Measurements from ENCODE around the gene ISM1.
"Not testable (repeated sequence)": the region's sequence is repeated elsewhere in the genome, so short reads cannot be mapped to it uniquely, and the experiment has no call there.

Gene ISM1

DNA sequence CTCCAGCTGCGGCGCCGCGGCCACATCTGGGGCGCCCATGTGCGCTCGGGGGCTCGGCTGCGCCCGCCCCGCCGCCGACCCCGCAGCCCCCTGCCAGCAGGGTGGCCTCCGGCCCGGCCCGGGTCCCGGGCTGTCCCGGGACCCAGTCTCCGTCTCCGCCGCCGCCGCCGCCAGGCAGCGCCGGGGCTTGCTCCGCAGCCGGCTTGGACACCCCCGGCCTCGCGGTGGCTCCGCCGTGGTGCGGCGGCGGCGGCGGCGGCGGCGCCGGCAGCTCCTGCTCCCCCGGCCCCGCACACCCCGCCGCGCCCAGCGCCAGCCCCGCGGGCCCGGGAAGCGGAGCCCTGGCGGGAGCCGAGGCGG, 219 bp downstream of the ISM1 start:
- DNase-seq (ENCODE audit: extremely low read depth in 1 of 2, low read depth in 1 of 2), result no peak

DNA sequence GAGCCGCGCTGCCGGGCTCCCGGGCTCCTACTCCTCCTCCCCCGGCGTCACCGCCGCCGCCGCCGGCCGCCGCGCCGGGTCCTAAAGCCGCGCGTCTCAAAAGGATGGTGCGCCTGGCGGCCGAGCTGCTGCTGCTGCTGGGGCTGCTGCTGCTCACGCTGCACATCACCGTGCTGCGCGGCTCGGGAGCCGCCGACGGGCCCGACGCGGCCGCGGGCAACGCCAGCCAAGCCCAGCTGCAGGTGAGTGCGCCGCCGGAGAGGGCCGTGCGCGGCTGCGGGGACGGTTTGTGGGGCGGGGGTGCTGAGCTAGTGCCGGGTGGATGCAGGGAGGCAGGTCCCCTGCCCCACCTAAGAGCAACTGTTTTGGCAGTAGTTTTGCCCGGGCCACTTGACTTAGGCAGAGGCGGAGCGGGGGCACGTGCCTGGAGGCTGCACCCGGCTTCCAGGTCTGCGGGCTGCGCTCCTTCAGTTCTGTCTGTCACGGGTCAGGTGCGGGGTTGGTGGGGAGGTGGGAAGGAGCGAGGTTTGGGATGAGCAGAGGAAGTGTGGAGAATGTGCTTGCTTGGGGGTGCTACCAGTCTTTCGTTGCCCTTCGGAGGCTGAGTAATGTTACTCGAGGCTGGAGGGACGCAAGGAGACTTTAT, 722 bp downstream of the ISM1 start:
- peak in 1 of 2 donors; percentile 51 for DNase-seq (ENCODE audit: extremely low read depth in 1 of 2, low read depth in 1 of 2)

DNA sequence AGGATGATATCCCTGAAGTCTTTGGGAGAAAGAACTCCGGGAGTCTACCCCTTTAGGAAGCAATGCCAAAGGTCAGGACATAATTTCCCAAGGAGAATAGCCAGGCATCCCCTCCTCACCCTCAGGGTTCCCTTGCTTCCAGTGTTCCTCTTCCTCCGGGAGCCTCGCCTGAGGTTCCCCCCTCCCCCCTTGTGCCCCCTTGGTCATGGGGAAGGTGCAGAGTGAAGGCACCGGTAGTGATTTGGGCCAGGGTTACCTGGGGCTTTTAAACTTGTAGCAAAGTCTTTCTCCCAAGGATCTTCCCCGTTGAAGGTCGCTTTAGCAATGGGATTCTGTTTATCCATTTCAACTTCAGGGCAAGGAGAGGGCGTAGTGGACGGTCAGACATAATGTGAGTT, 1.2 kb downstream of the ISM1 start:
- no peak for DNase-seq (ENCODE audit: extremely low read depth in 1 of 2, low read depth in 1 of 2)

DNA sequence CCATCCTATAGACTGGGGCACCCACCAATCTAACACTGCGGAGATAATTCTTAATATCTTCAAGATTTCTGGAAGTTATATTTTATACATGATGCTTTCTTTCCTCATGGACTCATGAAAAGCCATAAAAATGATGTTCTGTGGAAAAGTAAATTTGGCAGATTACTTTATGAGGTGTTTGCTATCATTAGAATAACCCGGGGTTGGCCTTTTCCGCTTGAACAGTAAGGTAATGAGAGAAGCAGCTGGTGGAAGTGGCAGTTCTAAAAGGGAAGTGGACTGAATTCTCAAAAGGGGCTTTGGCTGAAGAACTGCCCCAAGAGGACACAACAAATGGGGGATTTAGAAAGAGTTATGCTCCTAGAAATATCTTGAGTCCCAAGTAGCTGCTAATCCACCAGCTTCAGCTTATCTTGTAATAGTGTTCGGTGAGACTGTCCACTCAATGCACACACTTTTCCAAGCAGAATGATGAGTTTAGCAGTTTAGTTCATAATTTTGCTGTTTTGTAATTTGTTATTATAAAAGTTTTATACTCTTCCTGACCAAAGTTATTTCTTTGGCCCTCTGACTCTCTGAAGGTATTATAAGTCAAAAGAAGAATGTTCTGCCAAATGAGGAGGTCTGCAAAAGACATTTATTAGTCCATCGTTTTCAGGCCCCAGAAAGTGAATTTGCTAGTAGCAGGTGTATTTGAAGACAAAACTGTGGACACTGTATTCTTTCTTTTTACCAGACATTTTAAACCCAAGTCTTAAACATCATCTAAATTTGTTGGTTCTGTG, 2.9 kb downstream of the ISM1 start:
- no peak for DNase-seq (ENCODE audit: extremely low read depth in 1 of 2, low read depth in 1 of 2)

DNA sequence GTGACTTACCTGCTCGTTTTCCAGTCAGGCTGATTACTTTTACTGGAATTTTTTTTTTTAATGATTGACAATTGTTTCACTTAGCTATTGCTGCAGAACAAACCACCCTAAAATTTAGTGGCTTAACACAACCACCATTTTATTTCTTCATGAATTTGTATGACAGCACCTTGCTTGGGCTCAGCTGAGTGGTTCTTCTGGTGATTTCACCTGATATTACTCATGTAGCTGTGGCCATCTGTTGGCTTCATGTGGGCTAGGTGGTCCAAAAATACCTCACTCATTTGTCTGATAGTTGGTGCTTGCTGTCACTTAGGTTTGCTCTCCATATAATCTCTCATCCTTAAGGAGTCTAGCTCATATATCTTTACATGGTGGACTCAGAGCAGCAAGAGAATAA, 5.3 kb downstream of the ISM1 start:
- DNase-seq (ENCODE audit: extremely low read depth in 1 of 2, low read depth in 1 of 2), result no peak

DNA sequence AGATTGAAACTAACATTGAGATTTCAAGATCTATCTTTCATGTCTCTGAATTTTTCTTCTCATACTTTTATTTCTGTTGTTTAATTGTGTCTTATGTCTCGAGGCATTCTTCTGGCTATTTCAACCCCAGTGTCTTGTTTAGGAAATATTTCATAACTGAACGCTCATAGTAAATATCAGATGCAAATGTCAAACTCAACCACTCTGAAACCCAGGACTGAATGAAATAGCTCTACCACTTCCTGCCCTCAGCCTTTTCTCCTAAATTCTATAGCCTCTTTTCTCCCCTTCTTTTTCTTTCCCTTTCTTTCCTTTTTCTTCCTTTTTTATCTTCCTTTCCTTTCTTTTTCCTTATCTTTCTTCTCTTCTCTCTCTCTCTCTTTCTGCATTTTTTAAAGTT, 7.7 kb downstream of the ISM1 start:
- DNase-seq (ENCODE audit: extremely low read depth in 1 of 2, low read depth in 1 of 2), result no peak

DNA sequence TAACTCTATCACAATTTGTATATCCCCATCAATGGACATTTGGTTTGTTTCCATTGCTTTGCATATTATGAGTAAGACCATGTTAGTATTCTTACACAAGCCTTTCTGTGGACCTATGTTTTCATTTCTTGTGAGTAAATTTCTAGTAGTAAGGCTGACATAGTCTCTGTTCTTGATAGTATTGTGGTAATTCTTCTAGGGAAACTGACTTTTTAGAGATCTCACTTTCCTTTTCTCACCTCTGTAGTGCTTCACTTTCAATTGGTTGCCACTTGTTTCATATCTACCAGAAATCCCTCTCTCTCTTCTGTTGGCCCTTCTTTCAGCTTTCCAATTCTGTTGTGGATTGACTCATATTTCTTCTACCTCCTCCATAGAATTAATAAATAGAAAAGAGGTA, 8.5 kb downstream of the ISM1 start:
- no peak for DNase-seq (ENCODE audit: extremely low read depth in 1 of 2, low read depth in 1 of 2)

DNA sequence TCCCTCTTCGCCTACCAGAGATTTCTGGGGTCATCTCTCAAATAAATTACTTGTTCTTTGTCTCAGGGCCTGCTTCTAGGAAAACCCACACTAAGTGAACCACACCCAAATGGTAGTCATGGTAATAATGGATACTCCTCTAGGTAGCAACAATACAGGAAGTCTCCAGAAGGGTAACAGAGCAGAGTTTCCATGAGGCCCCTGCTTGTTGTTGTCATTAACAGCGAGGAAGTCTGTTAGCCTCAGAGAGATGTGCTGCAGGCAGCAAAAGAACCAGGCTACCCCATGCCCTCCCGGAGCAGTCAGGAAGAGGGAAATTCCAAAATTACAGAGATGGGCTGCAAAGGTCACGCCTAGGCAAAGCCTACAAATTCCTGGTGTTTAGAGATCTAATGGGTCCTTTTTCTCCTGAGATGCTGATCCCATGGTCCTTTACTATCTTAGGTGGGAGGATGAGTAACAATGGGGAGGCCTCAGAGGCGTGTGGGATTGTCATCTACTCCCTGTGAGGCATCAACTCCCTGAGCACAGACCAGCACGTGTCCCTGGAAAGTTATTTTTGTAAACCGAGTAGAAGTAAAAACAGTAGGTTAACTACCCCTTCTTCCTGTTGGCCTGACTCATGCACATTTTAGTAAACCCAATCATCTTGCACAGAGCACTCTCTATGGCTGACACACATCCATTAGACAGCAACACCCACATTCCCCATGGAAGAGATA, 10.1 kb downstream of the ISM1 start:
- DNase-seq (ENCODE audit: extremely low read depth in 1 of 2, low read depth in 1 of 2), result no peak

DNA sequence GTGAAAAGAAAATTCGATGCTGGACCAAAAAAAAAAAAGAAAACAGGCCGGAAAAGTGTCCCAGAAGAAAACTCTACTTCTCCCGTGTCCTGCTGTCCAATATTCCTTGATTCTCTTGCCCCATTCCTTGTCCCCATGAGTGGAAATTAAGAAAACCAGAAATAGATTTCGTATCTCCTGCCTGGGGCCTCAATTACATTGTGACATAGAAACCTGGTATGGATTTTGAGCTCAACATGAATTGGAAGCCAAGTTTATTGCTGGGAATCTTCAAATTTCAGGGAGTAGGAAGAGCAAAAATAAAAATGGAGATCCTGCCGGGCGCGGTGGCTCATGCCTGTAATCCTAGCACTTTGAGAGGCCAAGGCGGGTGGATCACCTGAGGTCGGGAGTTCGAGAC, 11.9 kb downstream of the ISM1 start:
- no peak for DNase-seq (ENCODE audit: extremely low read depth in 1 of 2, low read depth in 1 of 2)

DNA sequence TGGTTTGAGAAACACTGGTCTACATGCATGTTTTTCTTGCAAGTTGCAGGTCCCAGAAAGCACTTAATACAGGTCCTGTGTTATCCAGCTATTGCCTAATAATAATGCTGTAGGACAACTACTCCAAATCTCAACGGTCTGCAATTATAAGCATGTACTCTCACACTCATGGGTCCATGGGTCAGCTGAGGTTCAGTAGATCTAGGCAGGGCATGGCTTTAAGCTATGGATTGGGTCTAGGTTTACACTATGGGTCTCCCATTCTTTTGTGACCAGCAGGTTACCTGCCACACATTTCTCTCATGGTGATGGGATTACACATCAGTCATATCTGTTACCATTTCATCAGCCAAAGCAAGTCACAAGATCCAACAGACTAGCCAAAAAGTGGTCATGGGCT, 13.9 kb downstream of the ISM1 start:
- no peak for DNase-seq (ENCODE audit: extremely low read depth in 1 of 2, low read depth in 1 of 2)

DNA sequence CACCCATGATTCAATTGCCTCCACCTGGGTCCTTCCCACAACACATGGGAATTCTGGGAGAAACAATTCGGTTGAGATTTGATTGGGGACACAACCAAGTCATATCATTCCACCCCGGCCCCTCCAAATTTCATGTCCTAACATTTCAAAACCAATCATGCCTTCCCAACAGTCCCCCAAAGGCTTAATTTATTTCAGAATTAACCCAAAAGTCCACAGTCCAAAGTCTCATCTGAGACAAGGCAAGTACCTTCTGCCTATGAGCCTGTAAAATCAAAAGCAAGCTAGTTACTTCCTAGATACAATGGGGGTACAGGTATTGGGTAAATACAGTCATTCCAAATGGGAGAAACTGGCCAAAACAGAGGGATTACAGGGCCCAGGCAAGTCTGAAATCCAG, 15.3 kb downstream of the ISM1 start:
- DNase-seq (ENCODE audit: extremely low read depth in 1 of 2, low read depth in 1 of 2), result not testable (repeated sequence)

DNA sequence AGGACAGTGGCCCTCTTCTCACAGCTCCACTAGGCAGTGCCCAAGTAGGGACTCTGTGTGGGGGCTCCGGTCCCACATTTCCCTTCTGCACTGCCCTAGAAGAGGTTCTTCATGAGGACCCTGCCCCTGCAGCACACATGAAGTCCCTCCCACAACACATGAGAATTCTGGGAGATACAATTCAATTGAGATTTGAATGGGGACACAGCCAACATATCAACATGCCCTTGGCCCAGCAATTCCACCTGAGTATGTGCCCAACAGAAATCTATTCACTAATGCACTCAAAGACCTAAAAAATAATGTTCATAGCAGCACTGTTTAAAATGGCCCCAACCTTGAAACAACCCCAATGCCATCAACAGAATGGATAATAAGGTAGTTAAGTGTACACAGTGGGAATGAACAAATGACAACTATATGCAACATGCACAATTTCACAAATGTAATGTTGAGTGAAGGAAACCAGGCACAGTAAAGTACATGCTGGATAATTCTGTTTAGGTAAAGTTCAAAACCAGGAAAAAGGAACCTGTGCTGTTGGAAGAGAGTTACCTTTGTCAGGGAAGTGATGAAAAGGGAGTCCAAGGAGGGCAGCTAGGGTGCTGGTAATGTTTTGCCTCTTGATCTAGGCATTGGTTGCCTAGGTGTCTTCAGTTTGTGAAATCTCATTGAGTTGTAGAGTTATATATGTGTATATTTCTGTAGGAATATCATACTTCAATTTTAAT, 16.1 kb downstream of the ISM1 start:
- DNase-seq (ENCODE audit: extremely low read depth in 1 of 2, low read depth in 1 of 2), result no peak

DNA sequence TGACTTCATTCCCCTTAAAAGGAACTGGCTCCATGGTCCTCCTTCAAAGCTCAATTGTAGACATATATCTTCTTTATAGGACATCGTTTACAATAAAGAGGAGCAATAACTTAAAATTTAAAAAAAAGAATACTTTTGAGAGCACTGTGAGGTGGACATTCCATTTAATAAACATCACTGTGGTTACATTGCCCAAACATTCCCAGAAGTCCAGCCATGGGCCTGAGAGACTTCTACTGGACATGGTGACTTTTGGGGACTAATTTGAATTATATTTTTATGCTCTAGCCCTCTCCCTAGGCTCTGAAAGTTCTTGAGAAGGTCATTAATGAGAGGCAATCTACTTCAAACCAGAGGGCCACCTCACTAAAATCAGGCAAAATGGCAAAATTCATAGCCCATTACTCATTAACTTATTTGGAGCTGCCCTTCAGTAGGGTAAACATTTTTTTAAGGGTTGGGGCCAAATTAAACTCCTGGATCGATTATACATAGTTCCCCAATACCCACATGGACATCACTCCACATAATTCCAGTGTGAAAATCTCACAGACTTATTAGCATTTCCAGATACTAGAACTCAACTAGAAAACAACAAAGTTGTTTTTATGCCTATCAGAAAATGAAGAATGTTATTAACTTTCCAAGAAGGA, 17.1 kb downstream of the ISM1 start:
- no peak for DNase-seq (ENCODE audit: extremely low read depth in 1 of 2, low read depth in 1 of 2)

DNA sequence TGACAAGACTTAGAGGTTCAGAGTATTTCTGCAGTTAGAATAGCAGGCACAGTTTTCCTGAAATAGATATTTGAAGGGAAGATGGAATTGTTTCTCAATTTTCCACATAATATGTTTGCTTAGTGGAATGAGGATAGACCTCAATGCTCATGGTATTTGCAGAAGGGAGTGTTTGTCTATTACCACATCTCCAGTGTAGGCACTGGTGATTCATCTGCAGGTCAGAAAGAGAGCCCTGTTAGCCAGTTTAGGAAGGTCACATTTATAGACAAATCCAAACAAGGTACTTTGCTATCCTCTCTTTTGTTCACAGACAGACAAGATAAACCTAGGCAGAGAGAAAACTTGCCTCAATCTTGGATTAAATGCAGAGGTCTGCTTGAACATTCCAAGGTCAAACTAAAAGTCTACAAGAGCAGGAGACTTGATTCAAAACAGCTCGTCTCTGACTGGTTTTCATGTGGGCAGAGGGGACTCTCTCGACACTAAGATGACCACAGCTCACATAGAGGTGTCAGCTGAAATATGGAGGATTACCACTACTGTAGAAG, 22.8 kb downstream of the ISM1 start:
- no peak for DNase-seq (ENCODE audit: extremely low read depth in 1 of 2, low read depth in 1 of 2)

DNA sequence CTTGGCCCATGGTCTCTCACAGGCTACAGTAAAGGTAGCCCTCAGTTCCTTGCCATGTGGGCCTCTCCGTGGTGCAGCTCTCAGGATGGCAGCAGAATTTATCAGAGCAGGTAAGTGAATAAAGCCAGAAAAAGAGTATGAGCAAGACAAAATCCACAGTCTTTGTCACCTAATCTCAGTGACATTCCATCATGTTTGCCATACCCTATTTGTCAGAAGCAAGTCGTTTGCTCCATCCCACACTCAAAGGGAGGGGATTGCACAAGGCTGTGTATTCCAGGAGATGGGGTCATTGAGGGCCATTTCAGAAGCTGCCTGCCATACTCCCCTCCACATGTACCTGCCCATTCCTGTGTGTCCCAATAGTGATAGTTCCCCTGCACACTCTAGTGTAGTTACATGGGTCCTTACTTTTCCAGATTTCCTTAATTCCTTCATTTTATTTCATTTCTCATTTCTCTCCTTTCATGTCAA, 24.2 kb downstream of the ISM1 start:
- no peak for DNase-seq (ENCODE audit: extremely low read depth in 1 of 2, low read depth in 1 of 2)

DNA sequence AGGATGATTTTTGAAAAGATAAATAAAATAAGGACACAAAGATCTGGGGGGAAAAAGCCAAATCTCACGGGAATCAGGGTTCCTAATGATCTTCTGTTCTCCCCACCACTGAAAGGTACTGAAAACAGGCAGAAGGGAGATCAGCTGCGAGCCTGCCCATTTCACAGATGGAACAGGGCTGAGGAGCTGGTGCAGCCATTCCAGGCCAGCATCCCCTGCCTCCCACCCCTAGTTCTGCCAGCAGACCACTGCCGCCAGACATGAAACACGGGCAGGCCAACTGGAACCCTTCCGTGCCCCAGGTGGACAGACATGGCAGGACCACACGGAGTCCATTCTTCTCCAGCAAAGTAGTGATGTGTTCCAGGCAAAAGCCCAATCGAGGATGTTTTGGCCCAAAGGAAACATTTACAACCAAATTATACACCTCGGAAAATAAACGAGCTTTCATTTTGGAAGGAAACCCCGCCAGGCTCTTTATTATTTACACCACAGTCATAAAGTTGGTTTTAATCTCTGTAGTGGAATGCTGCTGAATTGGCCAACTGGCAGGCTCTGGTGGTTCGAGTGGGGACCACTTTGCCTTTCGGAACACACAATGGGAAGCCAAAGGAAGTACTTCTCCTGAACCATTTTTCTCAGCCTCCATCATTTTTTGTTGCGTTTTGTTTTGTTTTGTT, 28.2 kb downstream of the ISM1 start:
- no peak for DNase-seq (ENCODE audit: extremely low read depth in 1 of 2, low read depth in 1 of 2)

DNA sequence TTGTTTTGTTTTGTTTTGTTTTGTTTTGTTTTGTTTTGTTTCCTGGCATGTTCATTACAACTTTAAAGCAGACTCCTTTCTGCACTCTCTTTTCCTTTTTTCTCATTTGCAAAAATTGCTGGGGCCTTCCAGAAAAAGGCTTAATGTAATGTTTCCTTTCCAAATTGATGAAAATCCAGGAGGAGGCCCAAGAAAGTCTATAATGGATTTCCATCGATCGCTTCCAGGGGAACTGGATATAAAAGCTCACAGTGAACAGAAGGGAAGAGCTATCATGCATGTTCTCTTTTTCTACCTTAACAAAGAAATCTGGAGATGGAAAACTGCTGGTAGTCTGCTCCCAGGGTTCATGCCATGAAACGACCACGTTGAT, 28.7 kb downstream of the ISM1 start:
- no peak for DNase-seq (ENCODE audit: extremely low read depth in 1 of 2, low read depth in 1 of 2)

DNA sequence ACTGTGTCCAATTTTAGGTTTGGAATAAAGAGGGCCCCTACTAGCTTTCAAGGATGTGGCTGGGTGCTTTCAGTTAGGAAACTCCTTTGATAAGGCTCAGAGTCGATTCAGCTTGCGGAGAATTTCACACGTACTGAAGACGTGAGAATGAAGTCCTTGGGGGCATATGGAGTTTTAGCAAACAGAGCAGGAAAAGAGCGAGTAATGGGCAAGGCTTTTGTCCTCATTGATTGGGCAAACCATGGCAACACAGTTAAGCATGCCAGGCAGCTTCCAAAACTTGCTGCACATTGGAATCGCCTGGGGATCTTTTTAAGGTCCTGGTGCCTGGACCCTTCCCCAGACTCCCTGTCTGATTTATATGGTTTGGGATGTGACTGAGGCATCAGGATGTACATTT, 29.2 kb downstream of the ISM1 start:
- no peak for DNase-seq (ENCODE audit: extremely low read depth in 1 of 2, low read depth in 1 of 2)

DNA sequence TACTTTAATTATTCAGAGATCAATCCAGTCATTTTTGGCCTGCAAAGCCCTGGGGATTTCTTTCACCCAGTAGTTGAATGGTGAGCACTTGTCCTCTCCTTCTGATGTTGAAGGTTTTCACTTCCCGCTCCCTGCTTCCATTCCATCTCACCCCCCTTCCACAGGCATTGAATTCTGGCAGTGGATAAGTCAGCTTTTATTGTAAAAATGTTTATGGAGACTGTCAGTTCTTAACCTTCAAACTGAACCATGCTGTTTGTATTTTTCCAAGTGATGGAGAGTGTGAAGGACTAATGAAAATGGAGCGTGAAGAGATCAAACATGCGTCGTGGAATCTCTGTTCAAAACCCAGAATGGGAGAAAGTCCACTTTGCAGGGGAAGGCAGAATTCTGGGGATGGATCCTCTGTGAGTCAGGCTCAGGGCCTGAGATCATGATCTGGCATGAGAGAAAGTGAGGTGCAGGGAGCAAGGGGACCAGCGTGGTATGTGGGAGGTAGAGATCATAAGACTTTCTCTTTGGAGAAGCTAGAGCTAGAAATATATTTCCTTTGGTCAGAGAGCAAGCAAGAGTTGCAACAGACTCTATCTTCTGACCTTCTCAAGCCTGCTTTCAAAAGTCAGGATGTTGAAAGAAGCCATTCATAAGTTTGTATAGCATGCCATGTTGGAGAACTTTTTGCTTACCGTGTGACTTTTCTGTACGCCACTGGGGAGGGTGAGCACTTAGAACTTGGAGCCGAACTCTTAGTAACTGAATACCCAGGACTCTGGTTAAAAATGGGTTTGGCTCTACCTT, 30.2 kb downstream of the ISM1 start:
- no peak for DNase-seq (ENCODE audit: extremely low read depth in 1 of 2, low read depth in 1 of 2)
